HG03139 (cell line): ENCODE measurements around the gene RPL32.
"Not testable (repeated sequence)": the region's sequence is repeated elsewhere in the genome, so short reads cannot be mapped to it uniquely, and the experiment has no call there.

ENCODE experiments used
- ATAC-seq: cut with Tn5 transposase; IDR thresholded peaks from one replicate; pipeline ENCODE4 v1.9.1; 2021; ENCODE audit not compliant: unreplicated experiment

RPL32 gene

GRCh38 chr3:12810013-12810780, 31.2 kb downstream of the RPL32 start:
- peak; percentile 98 for ATAC-seq

DNA sequence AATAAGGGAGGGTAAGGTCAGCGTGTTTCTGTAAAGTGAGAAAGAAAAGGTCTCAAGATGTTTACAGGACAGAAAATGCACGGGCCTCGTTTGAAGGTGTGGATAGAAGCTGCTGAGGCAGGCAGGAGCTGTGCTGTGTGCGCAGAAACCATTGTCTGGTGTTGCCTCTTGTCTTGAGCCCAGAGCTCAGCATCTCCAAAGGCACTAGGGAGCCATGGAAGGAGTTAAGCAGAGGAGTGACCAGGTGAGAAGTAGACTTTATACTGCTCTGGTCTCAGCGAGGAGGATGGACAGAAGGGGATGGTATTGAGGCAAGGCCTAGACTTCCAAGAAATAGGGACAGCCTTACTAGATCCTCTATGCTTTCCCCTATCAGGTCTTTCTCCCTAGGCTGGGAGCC, 31.9 kb downstream of the RPL32 start:
- ATAC-seq, result no peak

- ATAC-seq, result no peak
Measured at GRCh38 chr3:12809001-12809400, 32.4 kb downstream of the RPL32 start.

DNA sequence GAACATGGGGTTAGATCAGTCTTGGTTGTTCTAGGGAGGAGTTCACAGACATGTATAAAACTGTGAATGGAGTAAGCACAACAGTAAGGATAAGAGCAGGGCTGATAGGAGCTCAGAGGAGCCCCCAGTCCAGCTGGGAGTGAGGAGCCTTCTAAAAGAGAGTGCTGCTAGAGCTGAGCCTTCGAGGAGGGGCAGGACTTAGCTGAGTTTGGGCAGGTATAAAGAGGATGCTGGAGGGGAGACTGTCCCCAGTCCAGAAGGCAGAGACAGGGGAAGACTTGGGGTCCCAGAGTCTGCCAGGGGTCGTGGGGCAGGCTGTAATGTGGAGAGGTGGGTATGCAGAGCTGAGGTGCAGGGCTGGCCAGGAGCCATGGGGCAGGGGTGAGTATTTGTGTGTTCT, 32.8 kb downstream of the RPL32 start:
- no peak for ATAC-seq

- ATAC-seq, result no peak
Measured at GRCh38 chr3:12807601-12808359, 33.6 kb downstream of the RPL32 start.

- no peak for ATAC-seq
Measured at GRCh38 chr3:12807066-12807465, 34.3 kb downstream of the RPL32 start.

GRCh38 chr3:12803371-12803770, 38.0 kb downstream of the RPL32 start:
- no peak for ATAC-seq

DNA sequence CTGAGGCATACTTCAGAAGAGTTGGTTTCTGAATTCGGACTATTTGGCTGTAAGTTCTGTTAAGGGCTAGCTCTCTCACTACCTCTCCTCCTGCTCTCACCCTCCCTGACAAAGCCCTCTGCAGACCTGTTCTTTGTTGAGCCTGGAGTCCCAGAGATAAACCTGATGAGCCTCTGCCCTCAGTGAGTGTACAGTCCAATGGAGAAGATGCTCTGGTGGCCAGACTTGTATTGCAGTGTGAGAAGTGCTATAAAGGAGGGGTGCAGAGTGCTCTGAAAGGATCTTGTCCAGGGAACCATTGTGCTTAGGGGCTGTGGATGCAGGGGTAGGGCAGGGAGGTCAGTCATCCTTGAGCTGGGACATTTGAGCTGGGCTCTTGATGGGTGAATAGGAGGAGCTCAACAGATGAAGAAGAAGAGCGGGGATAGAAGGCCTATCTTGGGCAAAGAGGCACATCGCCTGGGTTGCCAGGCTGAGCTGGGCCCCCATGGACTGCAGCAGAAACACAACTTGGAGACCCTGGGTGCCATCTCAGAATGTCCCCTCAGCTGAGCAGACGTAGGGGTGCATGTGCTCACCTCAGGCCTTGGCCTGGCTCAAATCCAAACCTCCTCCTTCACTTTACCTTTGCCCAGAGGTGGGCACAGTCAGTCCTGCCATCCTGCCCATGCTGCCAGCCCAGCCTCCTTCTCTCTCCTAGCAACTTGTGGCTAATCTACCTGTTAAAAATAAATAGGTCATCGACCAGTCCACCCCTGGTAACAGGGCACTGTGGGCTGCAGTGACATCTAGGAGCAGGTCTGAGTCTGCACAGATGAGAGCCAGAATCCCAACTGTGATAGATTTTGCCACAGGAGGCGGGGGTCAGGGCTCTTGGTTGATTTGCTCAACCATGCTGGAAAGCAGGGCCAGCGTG, 41.6 kb downstream of the RPL32 start:
- no peak for ATAC-seq

DNA sequence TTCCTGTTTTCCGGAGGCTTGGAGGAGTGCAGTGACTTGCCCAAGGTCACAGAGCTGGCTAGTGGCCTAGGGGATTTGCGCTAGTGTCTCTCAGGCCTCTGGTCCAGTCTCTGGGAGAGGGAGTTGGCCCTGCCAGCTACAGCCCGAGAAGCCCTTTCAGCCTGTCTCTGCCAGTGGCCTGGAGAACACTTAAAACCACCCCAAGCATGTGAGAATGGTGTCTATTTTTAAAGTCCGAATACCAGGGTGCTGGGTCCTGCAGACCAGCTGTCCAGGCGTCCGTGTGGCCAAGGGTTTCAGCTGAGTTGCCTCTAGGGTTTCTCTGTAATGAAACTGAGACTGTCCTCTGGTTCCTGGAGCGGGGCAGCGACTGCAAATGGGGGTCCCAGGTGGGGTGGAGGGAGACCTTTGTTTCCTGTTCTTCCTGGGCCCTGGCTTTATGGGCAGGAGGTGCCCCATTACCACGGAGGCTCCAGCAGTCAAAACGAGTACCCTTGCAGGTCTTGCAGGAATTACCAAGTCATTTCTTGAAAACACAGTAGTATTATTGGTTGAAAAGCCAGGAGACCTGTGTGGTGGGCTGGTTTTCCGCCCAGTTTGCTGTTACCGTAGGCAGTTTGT, 42.7 kb downstream of the RPL32 start:
- no peak for ATAC-seq

DNA sequence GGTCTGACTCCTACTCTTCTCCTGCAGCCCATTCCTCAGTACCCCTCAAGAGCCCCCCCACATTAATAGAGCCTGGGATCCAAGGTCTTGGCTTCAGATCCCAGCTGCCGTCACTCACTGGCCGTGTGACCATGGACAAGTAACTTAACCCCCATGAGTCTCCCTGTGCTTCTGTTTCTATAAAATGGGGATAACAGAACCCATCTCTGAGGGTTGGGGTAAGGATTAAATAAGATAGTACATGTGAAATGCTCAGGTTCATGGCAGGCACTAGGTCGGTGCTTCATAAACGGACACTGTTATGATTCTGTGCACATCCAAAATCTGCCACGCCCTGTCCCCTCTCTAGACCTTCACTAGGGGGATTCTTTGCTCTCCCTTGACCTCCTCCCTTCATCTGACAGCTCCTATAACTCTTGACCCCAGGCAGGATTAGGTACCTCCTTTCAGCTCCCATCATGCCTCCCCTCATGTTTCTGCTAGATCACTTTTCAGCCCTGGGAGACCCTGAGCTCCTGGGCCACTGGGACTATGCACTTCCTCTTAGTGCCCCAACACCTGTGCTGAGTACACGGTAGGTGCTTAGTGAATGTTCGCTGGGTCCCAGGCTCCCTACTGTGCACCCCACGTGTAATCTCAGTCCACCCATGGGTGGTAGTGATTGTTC, 43.3 kb downstream of the RPL32 start:
- ATAC-seq, result no peak

- no peak for ATAC-seq
Measured at GRCh38 chr3:12797124-12797891, 44.1 kb downstream of the RPL32 start.

- no peak for ATAC-seq
Measured at GRCh38 chr3:12796171-12797123, 44.9 kb downstream of the RPL32 start, which contains the start of gene CAND2. Gene CAND2, plus strand, starts transcription at chr3:12796680. Its CDS starts 41 bp downstream, at chr3:12796721.

DNA sequence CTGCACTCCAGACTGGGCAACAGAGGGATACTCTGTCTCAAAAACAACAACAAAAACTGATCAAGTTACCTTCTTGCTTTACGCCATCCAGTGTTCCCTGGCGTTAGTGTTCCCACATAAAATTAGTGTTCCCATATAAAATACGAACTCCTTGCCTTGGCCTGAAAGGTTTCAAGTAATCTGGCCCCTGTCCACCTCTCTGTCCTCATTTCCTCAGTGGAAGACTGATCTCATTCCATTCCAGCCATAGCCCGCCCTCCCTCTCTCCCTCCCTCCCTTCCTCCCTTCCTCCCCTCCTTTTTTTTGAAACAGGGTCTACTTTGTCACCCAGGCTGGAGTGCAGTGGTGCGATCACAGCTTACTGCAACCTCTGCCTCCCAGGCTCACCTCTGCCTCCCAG, 47.7 kb downstream of the RPL32 start:
- no peak for ATAC-seq

GRCh38 chr3:12791430-12791829, 49.9 kb downstream of the RPL32 start:
- ATAC-seq, result no peak

DNA sequence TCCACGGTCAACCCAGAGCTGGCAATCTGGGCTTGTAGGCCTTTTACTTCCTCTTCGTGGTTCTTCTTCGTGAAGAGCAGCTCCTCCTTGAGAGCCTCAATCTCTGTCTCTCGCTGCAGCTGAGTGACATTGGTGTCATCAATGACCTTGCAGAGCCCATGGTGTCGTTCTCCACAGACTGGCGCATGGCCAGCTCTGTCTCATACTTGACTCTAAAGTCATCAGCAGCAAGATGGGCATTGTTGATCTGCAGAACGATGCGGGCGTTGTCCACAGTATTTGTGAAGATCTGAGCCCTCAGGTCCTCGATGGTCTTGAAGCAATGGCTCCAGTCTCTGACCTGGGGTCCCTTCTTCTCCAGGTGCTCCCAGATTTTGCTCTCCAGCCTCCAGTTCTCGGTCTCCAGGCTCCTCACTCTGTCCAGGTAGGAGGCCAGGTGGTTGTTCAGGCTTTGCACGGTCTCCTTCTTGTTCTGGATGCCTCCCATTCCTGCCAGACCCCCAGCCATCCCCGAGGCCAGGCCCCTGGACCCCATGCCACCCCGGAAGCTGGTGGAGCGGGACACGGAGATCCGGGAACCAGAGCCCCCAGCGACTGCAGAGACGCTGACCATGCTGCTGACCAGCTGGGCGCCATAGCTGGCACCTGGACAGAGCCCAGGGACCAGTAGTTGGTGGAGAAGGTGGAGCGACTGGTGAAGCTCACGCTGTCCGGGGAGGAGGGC, 53.2 kb downstream of the RPL32 start:
- not testable (repeated sequence) for ATAC-seq

- not testable (repeated sequence) for ATAC-seq
Measured at GRCh38 chr3:12787346-12787745, 54.0 kb downstream of the RPL32 start.

GRCh38 chr3:12785096-12785495, 56.3 kb downstream of the RPL32 start:
- no peak for ATAC-seq
